ENCODE measurements around the gene TIAM2. TPM values are rescaled to one million over a fixed set of nuclear protein-coding genes. Genes with fewer than 3 reads are reported as not detected.

TIAM2 gene
- total RNA-seq, 3 donors from 2014 or later (not counting 1 experiment from before 2014, with no cell fraction given), result 6.5 to 11.1 (median 8.7) TPM

- Mint-ChIP-seq H3K9me3 (no peaks in the 10 kb centered on the region), H3K27ac (no peak overlapping the region), H3K27me3 (ENCODE audit: low read depth in 2 of 2) (peaks cover 25 to 31% of the 10 kb centered on the region in 2 donors), H3K36me3 (no peaks in the 10 kb centered on the region), H3K4me1 (no peaks in the 10 kb centered on the region), H3K4me3 (no peak overlapping the region)
- ATAC-seq, result no peak
- intact Hi-C loops (cut with micrococcal nuclease), result no loop called here
- Histone ChIP-seq H3K4me1 (ENCODE audit: control insufficient read depth, insufficient read depth, low read length) (no peaks in the 10 kb centered on the region), H3K27ac (ENCODE audit: low read length) (no peak overlapping the region), H3K36me3 (ENCODE audit: control insufficient read depth, insufficient read depth, low read length) (no peaks in the 10 kb centered on the region), H3K4me3 (ENCODE audit: low read length) (no peak overlapping the region), H3K27me3 (ENCODE audit: control insufficient read depth, insufficient read depth, low read length) (no peaks in the 10 kb centered on the region), H3K9me3 (ENCODE audit: control insufficient read depth, insufficient read depth, low read length) (no peaks in the 10 kb centered on the region)
- 66% methylated on average over 10 of the region's 11 CpGs for WGBS (ENCODE audit: insufficient coverage)
- no peak for DNase-seq
- no peak for TF ChIP-seq CTCF (IDR thresholded peaks at IDR 0.05)
Measured at GRCh38 chr6:155108070-155108820, 113.1 kb downstream of the TIAM2 start.

GRCh38 chr6:155110721-155111120 lies 115.6 kb downstream of the TIAM2 start:
- no peak for DNase-seq
- H3K4me3 ChIP-seq (ENCODE audit: low read length), result no peak overlapping the region
- no peaks in the 10 kb centered on the region for H3K9me3 ChIP-seq (ENCODE audit: control insufficient read depth, insufficient read depth, low read length)
- H3K27me3 ChIP-seq (ENCODE audit: control insufficient read depth, insufficient read depth, low read length), result no peaks in the 10 kb centered on the region
- intact Hi-C loops (cut with micrococcal nuclease), result no loop called here
- Mint-ChIP-seq H3K4me1 (no peaks in the 10 kb centered on the region), H3K4me3 (no peak overlapping the region), H3K27ac (no peak overlapping the region), H3K9me3 (no peaks in the 10 kb centered on the region), H3K27me3 (ENCODE audit: low read depth in 2 of 2) (peaks cover 20 to 29% of the 10 kb centered on the region in 2 donors), H3K36me3 (no peaks in the 10 kb centered on the region)
- TF ChIP-seq CTCF (IDR thresholded peaks at IDR 0.05), result no peak
- H3K36me3 ChIP-seq (ENCODE audit: control insufficient read depth, insufficient read depth, low read length), result no peaks in the 10 kb centered on the region
- WGBS (ENCODE audit: insufficient coverage), result 98% methylated on average over 2 of the region's 2 CpGs
- H3K4me1 ChIP-seq (ENCODE audit: control insufficient read depth, insufficient read depth, low read length), result no peaks in the 10 kb centered on the region
- H3K27ac ChIP-seq (ENCODE audit: low read length), result no peak overlapping the region
- no peak for ATAC-seq

- H3K4me1 Mint-ChIP-seq, result no peaks in the 10 kb centered on the region
- no peak for TF ChIP-seq CTCF (IDR thresholded peaks at IDR 0.05)
- no peaks in the 10 kb centered on the region for H3K36me3 Mint-ChIP-seq
- H3K36me3 ChIP-seq (ENCODE audit: control insufficient read depth, insufficient read depth, low read length), result no peaks in the 10 kb centered on the region
- intact Hi-C loops (cut with micrococcal nuclease), result no loop called here
- peaks cover 14 to 16% of the 10 kb centered on the region in 2 donors for H3K27me3 Mint-ChIP-seq (ENCODE audit: low read depth in 2 of 2)
- no peaks in the 10 kb centered on the region for H3K9me3 Mint-ChIP-seq
- no peaks in the 10 kb centered on the region for H3K27me3 ChIP-seq (ENCODE audit: control insufficient read depth, insufficient read depth, low read length)
- ATAC-seq (no peak), DNase-seq (no peak)
- H3K27ac ChIP-seq (ENCODE audit: low read length), result no peak overlapping the region
- H3K4me1 ChIP-seq (ENCODE audit: control insufficient read depth, insufficient read depth, low read length), result no peaks in the 10 kb centered on the region
- no peak overlapping the region for H3K4me3 Mint-ChIP-seq
- H3K27ac Mint-ChIP-seq, result no peak overlapping the region
- no peaks in the 10 kb centered on the region for H3K9me3 ChIP-seq (ENCODE audit: control insufficient read depth, insufficient read depth, low read length)
- WGBS (ENCODE audit: insufficient coverage), result 94% methylated on average over 7 of the region's 7 CpGs
- H3K4me3 ChIP-seq (ENCODE audit: low read length), result no peak overlapping the region
Measured at GRCh38 chr6:155112757-155113156, 117.6 kb downstream of the TIAM2 start.
